GM23338 (cell line): ENCODE results near the gene SBK3. TPM values are rescaled to one million over a fixed set of nuclear protein-coding genes. Genes with fewer than 3 reads are reported as not detected.

Source experiments
- ATAC-seq: fragments of 200-7000 bp; cut with Tn5 transposase; 3 replicates; pipeline ENCODE4 v1.9.1; 2020
- DNase-seq: peaks from one replicate; pipeline ENCODE4 v3.0.0-alpha.2; 2015; ENCODE audit warnings: low spot score
- H2AFZ ChIP-seq: fragments of 200-600 bp; sonication (generic); 2 replicates; pipeline ENCODE4 v1.8.0; 2016; ENCODE audit warnings: antibody characterized with exemption, mild to moderate bottlenecking, moderate library complexity
- H3F3A ChIP-seq: fragments of 200-600 bp; sonication (generic); replicated peaks from 2 replicates; pipeline ENCODE4 v1.8.0; 2017; ENCODE audit warnings: antibody characterized with exemption, mixed run types, low read depth
- H3K27ac ChIP-seq: fragments of 200-600 bp; sonication (generic); 2 replicates; pipeline ENCODE4 v1.6.1; 2016; ENCODE audit warnings: low read depth
- H3K27me3 ChIP-seq: fragments of 200-600 bp; sonication (generic); 2 replicates; pipeline ENCODE4 v1.8.0; 2016; ENCODE audit warnings: mild to moderate bottlenecking, mixed run types, moderate library complexity; ENCODE audit not compliant: insufficient read depth
- H3K36me3 ChIP-seq: fragments of 200-600 bp; sonication (generic); 2 replicates; pipeline ENCODE4 v1.8.0; 2016; ENCODE audit warnings: mild to moderate bottlenecking; ENCODE audit not compliant: insufficient read depth
- H3K4me1 ChIP-seq: fragments of 200-600 bp; sonication (generic); 2 replicates; pipeline ENCODE4 v1.8.0; 2016; ENCODE audit warnings: mild to moderate bottlenecking, moderate library complexity; ENCODE audit not compliant: insufficient read depth
- H3K4me2 ChIP-seq: fragments of 200-600 bp; sonication (generic); 2 replicates; pipeline ENCODE4 v1.7.1; 2017; ENCODE audit warnings: mixed run types
- H3K4me3 ChIP-seq: fragments of 200-600 bp; sonication (generic); 2 replicates; pipeline ENCODE4 v1.6.1; 2016; ENCODE audit warnings: mixed run types
- H3K79me2 ChIP-seq: fragments of 200-600 bp; sonication (generic); replicated peaks from 2 replicates; pipeline ENCODE4 v1.8.0; 2017; ENCODE audit warnings: mild to moderate bottlenecking; ENCODE audit not compliant: insufficient read depth
- H3K9me2 ChIP-seq: fragments of 200-600 bp; sonication (generic); 2 replicates; pipeline ENCODE4 v1.8.0; 2017; ENCODE audit not compliant: insufficient read depth
- H4K20me1 ChIP-seq: fragments of 200-600 bp; sonication (generic); replicated peaks from 2 replicates; pipeline ENCODE4 v1.8.0; 2017; ENCODE audit warnings: mild to moderate bottlenecking; ENCODE audit not compliant: insufficient read depth
- H3K27ac Mint-ChIP-seq: 2 replicates; pipeline ENCODE4 v1.8.0; 2020; ENCODE audit warnings: inconsistent platforms, mild to moderate bottlenecking, moderate library complexity, mixed read lengths
- H3K27me3 Mint-ChIP-seq: 3 replicates; pipeline ENCODE4 v1.8.0; 2022; ENCODE audit warnings: low read depth, mild to moderate bottlenecking, moderate library complexity, mixed read lengths, inconsistent platforms; ENCODE audit not compliant: insufficient read depth, poor library complexity
- H3K36me3 Mint-ChIP-seq: 3 replicates; pipeline ENCODE4 v1.8.0; 2021; ENCODE audit warnings: low read depth, mild to moderate bottlenecking, inconsistent platforms, moderate library complexity, mixed read lengths
- H3K4me1 Mint-ChIP-seq: 3 replicates; pipeline ENCODE4 v1.8.0; 2020; ENCODE audit warnings: mild to moderate bottlenecking, inconsistent platforms, mixed read lengths
- H3K4me3 Mint-ChIP-seq: 3 replicates; pipeline ENCODE4 v1.8.0; 2021; ENCODE audit warnings: moderate library complexity, mild to moderate bottlenecking, inconsistent platforms, mixed read lengths
- H3K9me3 Mint-ChIP-seq: 3 replicates; pipeline ENCODE4 v1.8.0; 2020; ENCODE audit warnings: moderate library complexity, mild to moderate bottlenecking, inconsistent platforms, mixed read lengths
- CREB1 ChIP-seq: fragments of 250-450 bp; sonication (Bioruptor Pico); IDR thresholded peaks from 2 replicates; pipeline ENCODE4 v1.5.0; 2020; ENCODE audit warnings: low read depth, mild to moderate bottlenecking, moderate library complexity
- CTCF ChIP-seq, 2 experiments: fragments of 200-600 bp in 1 of 2; sonication (generic) in 1 of 2; conservative IDR thresholded peaks; 2 replicates each; pipeline versions ENCODE4 v1.5.1 to v1.6.1; 2016 to 2017; ENCODE audit warnings: antibody characterized with exemption in 2 of 2, low read depth in 2 of 2, mild to moderate bottlenecking in 2 of 2, moderate library complexity in 1 of 2
- ETS1 ChIP-seq: IDR thresholded peaks from 2 replicates; pipeline ENCODE4 v1.6.1; 2016; ENCODE audit warnings: antibody characterized with exemption
- EZH2phosphoT487 ChIP-seq: fragments of 200-600 bp; sonication (generic); IDR thresholded peaks from one replicate; pipeline ENCODE4 v1.8.1; 2018; ENCODE audit warnings: antibody characterized with exemption; ENCODE audit not compliant: unreplicated experiment
- JUNB ChIP-seq: IDR thresholded peaks from one replicate; pipeline ENCODE4 v1.6.1; 2016; ENCODE audit warnings: antibody characterized with exemption; ENCODE audit not compliant: unreplicated experiment
- NANOG ChIP-seq: IDR thresholded peaks from 2 replicates; pipeline ENCODE4 v1.6.1; 2016; ENCODE audit warnings: antibody characterized with exemption, borderline replicate concordance
- POLR2AphosphoS5 ChIP-seq: IDR thresholded peaks from 2 replicates; pipeline ENCODE4 v1.6.1; 2016; ENCODE audit warnings: antibody characterized with exemption, low read depth
- ZNF114 ChIP-seq: fragments of 250-450 bp; sonication (Bioruptor Pico); IDR thresholded peaks from 2 replicates; pipeline ENCODE4 v1.5.0; 2020; ENCODE audit warnings: mild to moderate bottlenecking, moderate library complexity
- ZNF331 ChIP-seq: fragments of 250-450 bp; sonication (Bioruptor Pico); IDR thresholded peaks from 2 replicates; pipeline ENCODE4 v1.5.0; 2020; ENCODE audit warnings: low read depth, mild to moderate bottlenecking, moderate library complexity
- ZNF462 ChIP-seq: fragments of 250-450 bp; sonication (Bioruptor Pico); IDR thresholded peaks from 2 replicates; pipeline ENCODE4 v1.5.0; 2020; ENCODE audit warnings: mild to moderate bottlenecking, moderate library complexity
- polyA plus RNA-seq: library from polyadenylated mRNA; unstranded; fragments of >200 nt; fragmentation: Nextera tagmentation; extraction: Ambion mirVana; gene quantifications from 2 replicates; pipeline ENCODE4 v1.2.1, GENCODE V29; 2016
- total RNA-seq: library from RNA; depleted of rRNA; stranded (reverse); fragments of >200 nt; shearing (Covaris generic); gene quantifications from 2 replicates; pipeline ENCODE4 v1.2.3, GENCODE V29; 2014

Gene SBK3
- total and polyA plus RNA-seq, 2 experiments from 2014 or later = 0.27 to 0.94 TPM

GRCh38 chr19:55543567-55543966, 1.8 kb downstream of the SBK3 start:
- H4K20me1 ChIP-seq = no peaks in the 10 kb centered on the region
- no peaks in the 10 kb centered on the region for H3K27me3 ChIP-seq
- peaks cover 17% of the 10 kb centered on the region for H3K27me3 Mint-ChIP-seq
- ATAC-seq = no peak
- no peak for TF ChIP-seq NANOG
- TF ChIP-seq CREB1 = no peak
- TF ChIP-seq POLR2AphosphoS5 = no peak
- TF ChIP-seq EZH2phosphoT487 = no peak
- TF ChIP-seq CTCF (conservative IDR thresholded peaks at IDR 0.05; ENCODE audit: low read depth in 2 of 2) = no peak
- TF ChIP-seq ZNF331 = no peak
- no peak for TF ChIP-seq ZNF462 (CRISPR knock-in tag)
- TF ChIP-seq JUNB = no peak
- no peak for TF ChIP-seq ETS1
- TF ChIP-seq ZNF114 (CRISPR knock-in tag) = no peak
- H3K79me2 ChIP-seq = no peaks in the 10 kb centered on the region
- no peak overlapping the region for H2AFZ ChIP-seq
- H3K36me3 ChIP-seq = no peaks in the 10 kb centered on the region
- H3K4me1 ChIP-seq = no peaks in the 10 kb centered on the region
- no peak overlapping the region for H3K27ac ChIP-seq
- H3K36me3 Mint-ChIP-seq = no peaks in the 10 kb centered on the region; the same call in 2 of the 3 replicates
- DNase-seq = no peak
- H3K9me2 ChIP-seq = peaks cover 5% of the 10 kb centered on the region; the same call in 1 of the 2 replicates
- no peak overlapping the region for H3K4me3 ChIP-seq
- peaks cover 6% of the 10 kb centered on the region for H3K9me3 Mint-ChIP-seq
- no peak overlapping the region for H3K4me2 ChIP-seq
- H3F3A ChIP-seq = 0 out of 2 replicates have a peak, but pooled peaks cover 7% of the 10 kb centered on the region
- H3K27ac Mint-ChIP-seq = no peak overlapping the region
- no peak overlapping the region for H3K4me3 Mint-ChIP-seq
- H3K4me1 Mint-ChIP-seq = peaks cover 25% of the 10 kb centered on the region
